GM10847 (cell line): ENCODE measurements around the gene GOLGA8N.
"Not testable (repeated sequence)": the region's sequence is repeated elsewhere in the genome, so short reads cannot be mapped to it uniquely, and the experiment has no call there.

ENCODE experiments used
- POLR2A ChIP-seq: IDR thresholded peaks from 2 replicates; pipeline ENCODE4 v1.6.1; 2011; ENCODE audit not compliant: insufficient read length; ENCODE audit errors: extremely low read depth

GOLGA8N gene

GRCh38 chr15:32593151-32593550, at the start of gene GOLGA8N:
Gene GOLGA8N, plus strand, starts transcription at chr15:32593456.
- not testable (repeated sequence) for TF ChIP-seq POLR2A

DNA sequence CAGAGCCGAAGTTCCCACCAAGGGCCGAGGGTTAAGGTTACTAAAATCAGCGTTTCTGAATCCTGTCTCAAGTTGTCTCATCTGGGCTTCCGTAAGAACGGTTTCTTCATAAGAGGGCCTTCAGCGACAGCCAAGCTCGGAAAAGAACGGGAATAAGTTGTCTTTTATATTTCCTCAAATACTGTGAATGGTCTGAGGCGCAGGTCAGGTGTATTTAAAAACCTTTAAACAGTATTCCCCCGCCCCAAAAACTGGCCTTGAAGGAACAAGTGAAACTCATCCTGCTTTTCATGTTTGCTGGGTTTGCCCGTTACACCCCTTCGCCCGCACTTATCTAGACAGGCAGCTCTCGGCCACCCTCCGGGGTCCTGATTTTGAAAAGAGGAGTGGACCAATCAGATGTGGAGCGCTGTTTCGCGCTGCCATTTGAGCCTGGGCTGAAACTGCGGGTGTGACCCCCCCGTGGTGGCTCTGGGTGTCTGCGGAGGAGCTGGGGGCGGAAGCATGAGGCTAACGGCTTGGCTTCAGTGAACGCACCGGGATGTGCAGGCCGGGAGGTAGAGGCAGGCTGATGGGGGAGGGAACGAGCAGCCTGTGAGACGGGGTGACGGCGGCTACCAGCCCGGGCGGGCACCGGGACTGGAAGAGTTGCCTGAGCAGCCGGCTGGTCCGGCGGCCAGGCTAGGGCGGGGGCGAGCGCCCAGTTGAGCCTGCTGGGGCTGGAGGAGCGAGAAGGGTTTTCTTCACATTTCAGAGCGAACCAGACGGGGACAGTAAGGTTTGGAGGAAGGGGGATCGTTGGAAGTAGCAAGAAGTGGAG, 22.0 kb downstream of the GOLGA8N start, which contains the start of gene ARHGAP11A:
Gene ARHGAP11A, plus strand, starts transcription at position 454 of the 820 bp plus-strand sequence. CDS start 708 bp downstream, outside the sequence.
- peak; percentile 15 for TF ChIP-seq POLR2A

DNA sequence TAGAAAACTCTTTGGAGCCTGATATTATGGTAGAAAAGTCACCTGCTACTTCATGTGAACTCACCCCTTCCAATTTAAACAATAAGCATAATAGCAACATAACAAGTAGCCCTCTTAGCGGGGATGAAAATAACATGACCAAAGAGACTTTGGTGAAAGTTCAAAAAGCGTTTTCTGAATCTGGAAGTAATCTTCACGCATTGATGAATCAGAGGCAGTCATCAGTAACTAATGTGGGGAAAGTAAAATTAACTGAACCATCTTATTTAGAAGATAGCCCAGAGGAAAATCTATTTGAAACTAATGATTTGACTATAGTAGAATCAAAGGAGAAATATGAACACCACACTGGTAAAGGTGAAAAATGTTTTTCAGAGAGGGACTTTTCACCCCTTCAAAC, 43.2 kb downstream of the GOLGA8N start:
- no peak for TF ChIP-seq POLR2A

- no peak for TF ChIP-seq POLR2A
These were observed 43.8 kb downstream of the GOLGA8N start for GRCh38 chr15:32636908-32637567.

DNA sequence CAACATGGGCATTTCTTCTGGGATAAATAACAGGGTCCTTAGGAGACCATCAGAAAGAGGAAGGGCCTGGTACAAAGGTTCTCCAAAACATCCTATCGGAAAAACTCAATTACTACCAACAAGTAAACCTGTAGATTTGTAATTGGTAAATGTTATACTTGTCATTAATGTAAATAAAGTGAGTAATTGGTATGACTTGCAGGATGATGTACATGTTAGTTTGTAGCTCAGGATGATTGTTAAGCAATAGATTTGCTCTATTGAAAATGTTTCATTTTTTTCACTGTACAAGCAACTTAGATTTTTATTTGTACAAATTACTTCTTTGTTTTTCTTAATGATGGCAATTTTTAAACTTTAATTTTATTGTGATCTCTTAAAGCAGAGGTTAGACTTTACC, 44.4 kb downstream of the GOLGA8N start:
- TF ChIP-seq POLR2A, result no peak

DNA sequence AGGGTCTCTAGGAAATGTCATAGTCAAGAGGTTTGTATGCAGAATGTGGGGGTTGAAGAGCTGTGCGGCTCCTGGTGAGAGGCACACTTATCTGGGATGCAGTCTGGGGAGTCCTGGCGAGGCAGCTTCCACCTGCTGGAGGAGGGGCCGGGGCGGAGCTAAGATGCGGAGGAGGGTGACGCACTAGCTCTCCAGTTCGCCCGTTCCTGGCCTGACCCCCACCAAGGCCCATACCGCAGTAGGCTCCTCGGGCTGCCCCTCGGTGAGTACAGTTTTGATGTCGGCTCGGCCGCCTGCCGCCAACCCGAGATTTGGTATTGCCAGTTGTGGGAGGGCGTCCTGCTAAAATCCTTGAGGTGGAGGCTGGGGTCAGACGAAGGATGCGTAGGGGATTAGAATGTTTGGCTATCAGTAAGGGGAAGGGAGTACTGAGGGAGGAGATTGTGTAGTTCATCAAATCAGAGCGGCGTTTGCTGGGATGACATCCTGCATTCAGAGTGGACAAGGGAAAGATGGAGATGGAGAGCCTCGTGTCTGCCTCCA, 48.3 kb downstream of the GOLGA8N start, which contains the start of gene SCG5:
Gene SCG5, plus strand, starts transcription at position 194 of the 543 bp plus-strand sequence. CDS start 1,883 bp downstream, outside the sequence.
- TF ChIP-seq POLR2A, result no peak

- no peak for TF ChIP-seq POLR2A
These were observed 49.6 kb downstream of the GOLGA8N start for GRCh38 chr15:32642667-32643435.

GRCh38 chr15:32643907-32644445, 50.7 kb downstream of the GOLGA8N start:
- no peak for TF ChIP-seq POLR2A

GRCh38 chr15:32646291-32646690, 53.0 kb downstream of the GOLGA8N start:
- no peak for TF ChIP-seq POLR2A

DNA sequence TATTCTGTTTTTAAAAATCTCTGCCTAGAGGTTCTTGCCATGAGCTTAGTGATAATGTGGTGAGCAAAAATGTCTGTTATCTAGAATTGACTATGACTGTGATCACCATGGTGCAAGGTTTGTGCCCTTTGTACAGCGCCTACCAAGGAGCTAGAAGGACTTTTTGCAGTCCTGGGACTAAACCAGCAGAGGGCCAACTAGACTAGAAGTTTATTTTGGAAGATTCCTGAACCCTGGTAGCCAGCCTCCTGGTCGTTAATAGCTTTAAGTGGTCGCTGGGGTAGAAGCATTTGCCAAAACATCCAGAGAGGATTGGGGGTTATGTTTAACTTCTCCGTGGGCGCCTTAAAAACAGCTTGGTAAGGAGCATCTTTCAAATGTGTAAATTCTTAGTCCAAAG, 56.1 kb downstream of the GOLGA8N start:
- no peak for TF ChIP-seq POLR2A

GRCh38 chr15:32651229-32651837, 58.1 kb downstream of the GOLGA8N start:
- TF ChIP-seq POLR2A, result no peak

GRCh38 chr15:32652178-32652577, 58.9 kb downstream of the GOLGA8N start:
- TF ChIP-seq POLR2A, result no peak

- no peak for TF ChIP-seq POLR2A
These were observed 62.8 kb downstream of the GOLGA8N start for GRCh38 chr15:32656091-32656490.

DNA sequence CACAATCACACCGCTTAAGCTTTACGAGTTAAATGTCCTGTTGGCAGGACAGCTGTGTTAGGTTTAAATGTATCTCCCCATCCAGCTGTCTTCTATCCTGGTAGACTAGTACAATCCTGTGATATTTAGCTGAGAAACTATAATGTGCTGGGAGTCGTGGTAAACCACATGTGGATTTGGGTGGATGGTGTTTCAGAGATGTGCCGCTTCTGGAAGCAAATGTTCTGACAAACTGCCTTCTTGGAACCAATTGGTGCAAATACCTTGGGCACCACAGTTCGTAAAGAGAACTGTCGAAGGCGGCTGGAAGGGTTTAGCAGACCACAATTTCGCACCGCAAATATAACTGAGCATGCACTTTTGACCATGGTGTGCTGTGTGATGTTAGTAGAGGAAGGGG, 63.2 kb downstream of the GOLGA8N start:
- no peak for TF ChIP-seq POLR2A
